ENCODE results near the gene CCDC71L. TPM values are rescaled to one million over a fixed set of nuclear protein-coding genes. Genes with fewer than 3 reads are reported as not detected.

The CCDC71L gene
- total and polyA plus RNA-seq, 2 of the 13 experiments (the other 11 are each of a cell fraction or from before 2014, with no cell fraction given): 0.02 TPM; not detected in 1

DNA sequence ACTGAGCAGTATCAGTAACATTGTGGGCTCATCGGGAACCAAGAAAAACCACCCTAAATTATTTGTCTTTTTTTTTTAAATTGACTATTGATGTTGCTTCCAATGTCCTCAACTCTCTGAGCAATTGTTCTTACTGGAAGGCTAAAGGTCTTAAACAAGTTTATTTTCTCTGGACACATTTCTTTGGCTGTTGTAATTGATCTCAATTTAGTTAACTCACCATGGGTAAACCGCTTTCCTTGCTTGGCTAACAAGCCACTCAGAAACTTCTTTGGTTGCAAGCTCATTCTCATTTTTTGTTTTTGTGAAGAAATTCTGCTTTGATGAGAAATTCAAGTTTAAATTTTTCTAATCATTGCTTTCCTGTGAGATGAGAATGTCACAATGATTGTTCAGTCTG, 25.5 kb downstream of the CCDC71L start:
- CTCF ChIA-PET (ENCODE audit: low intra/inter-chr PET ratio, low total read pairs): no interaction called here
- no peak overlapping the region for H3K4me2 ChIP-seq (ENCODE audit: low read depth, low read length)
- intact Hi-C loops (cut with micrococcal nuclease; ENCODE audit: unreplicated experiment) (no loop called here), in situ Hi-C loops (cut with HindIII; ENCODE audit: extremely low pct_ligation_motif_present, low pct_unique_long_range_greater_than_20kb) (no loop called here)
- FAIRE-seq (no peak), DNase-seq (ENCODE audit: low spot score) (no peak), ATAC-seq (no peak)
- H3K9ac ChIP-seq (ENCODE audit: insufficient read depth, low read depth, low read length): no peak overlapping the region
- BruUV-seq (replicated peaks): no TSS peak
- H3K4me3 ChIP-seq (replicated peaks in 1 of 3; ENCODE audit: insufficient read depth in 1 of 3, low read depth in 2 of 3, low read length in 3 of 3): no peak overlapping the region
- H3K79me2 ChIP-seq (ENCODE audit: insufficient read depth, low read length): no peaks in the 10 kb centered on the region
- H4K20me1 ChIP-seq (ENCODE audit: insufficient read depth, low read length): no peaks in the 10 kb centered on the region
- H2AFZ ChIP-seq (ENCODE audit: low read length): no peak overlapping the region
- no peaks in the 10 kb centered on the region for H3K9me3 ChIP-seq (ENCODE audit: low read length)
- no peaks in the 10 kb centered on the region for H3K36me3 ChIP-seq (replicated peaks in 1 of 2; ENCODE audit: control insufficient read depth in 1 of 2, insufficient read depth in 2 of 2, low read length in 2 of 2)
- TF ChIP-seq, protein P1, sequence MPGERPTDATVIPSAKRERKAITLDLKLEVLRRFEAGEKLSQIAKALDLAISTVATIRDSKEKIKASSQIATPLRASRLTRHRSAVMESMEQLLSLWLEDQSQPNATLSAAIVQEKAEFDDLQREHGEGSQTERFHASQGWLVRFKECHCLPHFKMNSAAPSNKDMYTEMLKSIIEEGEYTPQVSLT (CRISPR knock-in tag; IDR thresholded peaks at IDR 0.05; ENCODE audit: borderline replicate concordance, low read depth): no peak
- no peak for TF ChIP-seq PRPF4 (IDR thresholded peaks at IDR 0.05; ENCODE audit: low read depth, low read length, poor library complexity, severe bottlenecking)
- no peak for TF ChIP-seq SRSF1 (optimal IDR thresholded peaks at IDR 0.05; ENCODE audit: low read depth, low read length)
- TF ChIP-seq, protein P2, sequence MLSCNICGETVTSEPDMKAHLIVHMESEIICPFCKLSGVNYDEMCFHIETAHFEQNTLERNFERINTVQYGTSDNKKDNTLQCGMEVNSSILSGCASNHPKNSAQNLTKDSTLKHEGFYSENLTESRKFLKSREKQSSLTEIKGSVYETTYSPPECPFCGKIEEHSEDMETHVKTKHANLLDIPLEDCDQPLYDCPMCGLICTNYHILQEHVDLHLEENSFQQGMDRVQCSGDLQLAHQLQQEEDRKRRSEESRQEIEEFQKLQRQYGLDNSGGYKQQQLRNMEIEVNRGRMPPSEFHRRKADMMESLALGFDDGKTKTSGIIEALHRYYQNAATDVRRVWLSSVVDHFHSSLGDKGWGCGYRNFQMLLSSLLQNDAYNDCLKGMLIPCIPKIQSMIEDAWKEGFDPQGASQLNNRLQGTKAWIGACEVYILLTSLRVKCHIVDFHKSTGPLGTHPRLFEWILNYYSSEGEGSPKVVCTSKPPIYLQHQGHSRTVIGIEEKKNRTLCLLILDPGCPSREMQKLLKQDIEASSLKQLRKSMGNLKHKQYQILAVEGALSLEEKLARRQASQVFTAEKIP (CRISPR knock-in tag; IDR thresholded peaks at IDR 0.05; ENCODE audit: borderline replicate concordance): no peak
- TF ChIP-seq, protein P3, sequence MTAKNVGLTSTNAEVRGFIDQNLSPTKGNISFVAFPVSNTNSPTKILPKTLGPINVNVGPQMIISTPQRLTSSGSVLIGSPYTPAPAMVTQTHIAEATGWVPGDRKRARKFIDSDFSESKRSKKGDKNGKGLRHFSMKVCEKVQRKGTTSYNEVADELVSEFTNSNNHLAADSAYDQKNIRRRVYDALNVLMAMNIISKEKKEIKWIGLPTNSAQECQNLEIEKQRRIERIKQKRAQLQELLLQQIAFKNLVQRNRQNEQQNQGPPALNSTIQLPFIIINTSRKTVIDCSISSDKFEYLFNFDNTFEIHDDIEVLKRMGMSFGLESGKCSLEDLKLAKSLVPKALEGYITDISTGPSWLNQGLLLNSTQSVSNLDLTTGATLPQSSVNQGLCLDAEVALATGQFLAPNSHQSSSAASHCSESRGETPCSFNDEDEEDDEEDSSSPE (CRISPR knock-in tag; IDR thresholded peaks at IDR 0.05): no peak
- TF ChIP-seq, protein P4, sequence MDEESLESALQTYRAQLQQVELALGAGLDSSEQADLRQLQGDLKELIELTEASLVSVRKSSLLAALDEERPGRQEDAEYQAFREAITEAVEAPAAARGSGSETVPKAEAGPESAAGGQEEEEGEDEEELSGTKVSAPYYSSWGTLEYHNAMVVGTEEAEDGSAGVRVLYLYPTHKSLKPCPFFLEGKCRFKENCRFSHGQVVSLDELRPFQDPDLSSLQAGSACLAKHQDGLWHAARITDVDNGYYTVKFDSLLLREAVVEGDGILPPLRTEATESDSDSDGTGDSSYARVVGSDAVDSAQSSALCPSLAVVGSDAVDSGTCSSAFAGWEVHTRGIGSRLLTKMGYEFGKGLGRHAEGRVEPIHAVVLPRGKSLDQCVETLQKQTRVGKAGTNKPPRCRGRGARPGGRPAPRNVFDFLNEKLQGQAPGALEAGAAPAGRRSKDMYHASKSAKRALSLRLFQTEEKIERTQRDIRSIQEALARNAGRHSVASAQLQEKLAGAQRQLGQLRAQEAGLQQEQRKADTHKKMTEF (CRISPR knock-in tag; IDR thresholded peaks at IDR 0.05): no peak
- peaks cover 0 to 2% of the 10 kb centered on the region in 2 experiments; a peak in 1 of 5 replicates for H3K27me3 ChIP-seq (ENCODE audit: control insufficient read depth in 1 of 2, insufficient read depth in 2 of 2, low read length in 2 of 2)
- POLR2A ChIA-PET: no interaction called here
- no peak overlapping the region for H3K27ac ChIP-seq (ENCODE audit: extremely low read length, insufficient read depth, low read length)
- 5% methylated on average over 2 of the region's 2 CpGs for WGBS (ENCODE audit: low lambda C conversion rate)
- no peaks in the 10 kb centered on the region for H3K4me1 ChIP-seq (ENCODE audit: insufficient read depth, low read length)

Data from HepG2 (cell line).